ENCODE results near the gene KIF3C.

DNA sequence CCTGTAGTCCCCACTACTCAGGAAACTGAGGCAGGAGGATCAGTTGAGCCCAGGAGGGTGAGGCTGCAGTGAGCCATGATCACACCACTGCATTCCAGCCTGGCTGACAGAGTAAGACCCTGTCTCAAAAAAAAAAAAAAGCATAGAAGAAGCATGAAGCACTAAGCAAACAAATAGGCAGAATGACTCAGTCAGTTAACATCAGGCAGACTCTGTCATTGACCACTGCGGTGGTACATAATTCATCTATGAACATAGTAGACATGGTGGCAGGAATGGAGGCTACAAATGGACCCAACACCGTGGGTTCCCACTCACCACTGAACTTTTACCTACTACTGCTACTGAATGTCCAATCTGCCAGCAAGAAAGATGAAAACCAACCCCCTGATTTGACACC lies 96.4 kb downstream of the KIF3C start:
- TF ChIP-seq EZH2 (IDR thresholded peaks at IDR 0.05; ENCODE audit: insufficient read depth, poor library complexity, severe bottlenecking) (no peak), EZH2phosphoT487 (IDR thresholded peaks at IDR 0.05; ENCODE audit: insufficient read depth, low read depth) (no peak)

All from GM23248 (cell line).